Activated CD4-positive, CD25-positive, alpha-beta regulatory T cell treated with anti-CD3 and anti-CD28 coated beads, Interleukin-2, amount 50 U/mL, for 16 hours (primary cell): Measurements from ENCODE around the gene NOS2.
"Not testable (repeated sequence)": the region's sequence is repeated elsewhere in the genome, so short reads cannot be mapped to it uniquely, and the experiment has no call there.

Experiments
- DNase-seq: peaks from one replicate; pipeline ENCODE4 v3.0.0-alpha.2; 2020; ENCODE audit warnings: low read depth, low spot score

Gene NOS2

DNA sequence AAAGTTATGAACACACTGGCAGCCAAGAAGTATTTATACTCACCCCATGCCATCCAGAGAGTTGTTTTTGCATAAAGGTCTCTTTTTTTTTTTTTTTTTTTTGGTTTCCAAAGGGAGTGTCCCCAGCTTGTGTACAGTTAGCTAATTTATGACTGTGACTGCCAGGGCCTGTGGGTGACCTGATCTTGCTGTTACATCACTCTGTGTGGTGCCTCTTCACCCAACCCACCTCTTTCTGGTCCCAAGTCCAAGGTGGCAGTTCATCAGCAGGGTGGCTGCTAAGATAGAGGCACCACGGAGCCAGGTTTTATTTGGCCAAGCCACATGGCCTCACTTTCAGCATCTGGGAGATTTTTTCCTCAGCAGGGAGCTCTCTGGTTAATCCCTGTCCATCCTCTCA lies at the start of gene NOS2:
Gene NOS2 (minus strand): TSS at position 8 of the 400 bp plus-strand sequence. CDS start 1,720 bp downstream, outside the sequence.
- DNase-seq = no peak

DNA sequence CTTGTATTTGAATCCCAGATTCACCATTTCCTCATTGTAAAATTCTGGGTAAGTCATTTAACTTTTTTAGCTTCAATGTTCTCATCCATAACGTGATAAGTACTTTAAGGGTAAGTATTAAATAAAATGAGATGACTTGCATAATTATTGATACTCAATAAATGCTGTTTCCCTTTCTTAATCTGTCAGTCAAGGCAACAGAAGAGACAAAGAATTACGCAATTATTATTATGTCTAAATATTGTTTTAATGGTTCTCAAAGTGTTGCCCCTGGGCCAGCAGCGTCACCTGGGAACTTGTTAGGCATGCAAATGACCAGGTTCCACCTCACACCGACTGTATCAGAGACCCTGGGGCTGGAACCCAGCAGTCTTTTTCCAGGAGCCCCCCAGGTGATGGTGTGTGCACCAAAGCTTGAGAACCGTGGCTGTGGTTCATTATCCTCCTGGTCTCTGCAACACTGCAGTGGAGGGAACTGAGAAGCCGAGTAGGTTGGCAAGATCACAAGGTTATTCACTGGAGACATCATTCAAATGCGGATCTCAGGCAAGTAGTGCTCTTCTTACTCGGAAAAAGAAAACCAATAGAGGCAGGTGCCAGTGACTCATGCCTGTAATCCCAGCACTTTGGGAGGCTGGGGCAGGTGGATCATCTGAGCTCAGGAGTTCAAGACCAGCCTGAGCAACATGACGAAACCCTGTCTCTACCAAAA lies 49.3 kb upstream of the NOS2 start:
- DNase-seq = no peak

- DNase-seq = no peak
Measured at GRCh38 chr17:27848931-27849330, 48.6 kb upstream of the NOS2 start.

- not testable (repeated sequence) for DNase-seq
Measured at GRCh38 chr17:27846808-27847307, 46.5 kb upstream of the NOS2 start.

DNA sequence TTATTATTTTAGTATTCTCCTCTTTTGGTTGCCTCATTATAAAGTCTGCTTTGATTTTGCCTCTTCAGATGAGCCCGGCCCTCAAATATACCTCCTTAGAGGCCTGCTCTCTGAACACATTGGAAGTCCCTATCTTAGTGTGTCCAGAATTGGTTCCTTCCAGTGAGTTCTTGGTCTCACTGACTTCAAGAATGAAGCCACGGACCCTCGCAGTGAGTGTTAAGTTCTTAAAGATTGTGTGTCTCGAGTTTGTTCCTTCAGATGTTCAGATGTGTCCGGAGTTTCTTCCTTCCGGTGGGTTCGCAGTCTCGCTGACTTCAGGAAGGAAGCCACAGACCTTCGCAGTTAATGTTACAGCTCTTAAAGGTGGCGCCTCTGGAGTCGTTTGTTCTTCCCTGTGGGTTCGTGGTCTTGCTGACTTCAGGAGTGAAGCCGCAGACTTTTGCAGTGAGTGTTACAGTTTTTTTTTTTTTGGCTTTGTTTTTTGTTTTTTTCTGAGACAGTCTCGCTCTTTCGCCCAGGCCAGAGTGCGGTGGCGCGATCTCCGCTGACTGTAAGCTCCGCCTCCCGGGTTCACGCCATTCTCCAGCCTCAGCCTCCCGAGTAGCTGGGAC lies 45.8 kb upstream of the NOS2 start:
- no peak for DNase-seq

GRCh38 chr17:27845264-27846041 lies 45.1 kb upstream of the NOS2 start:
- DNase-seq = no peak

DNA sequence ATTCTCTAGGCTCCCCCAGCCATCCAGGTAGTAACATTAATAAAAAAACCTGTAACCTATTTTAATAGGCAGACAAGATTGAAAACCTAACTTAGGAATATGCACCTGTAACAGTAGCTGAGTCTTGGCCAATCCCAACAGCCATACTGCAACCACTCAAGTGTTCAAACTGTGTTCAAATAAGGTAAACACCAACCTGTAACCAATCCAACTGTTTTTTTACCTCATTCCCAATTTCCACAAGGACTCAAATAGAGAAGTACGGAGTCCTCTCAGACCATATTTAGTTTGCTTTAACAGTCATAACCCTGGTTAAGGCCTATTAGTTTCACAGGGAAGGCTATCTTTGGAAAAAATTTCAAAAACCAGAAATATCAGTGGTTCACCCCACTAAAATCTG lies 40.4 kb upstream of the NOS2 start:
- DNase-seq = no peak

DNA sequence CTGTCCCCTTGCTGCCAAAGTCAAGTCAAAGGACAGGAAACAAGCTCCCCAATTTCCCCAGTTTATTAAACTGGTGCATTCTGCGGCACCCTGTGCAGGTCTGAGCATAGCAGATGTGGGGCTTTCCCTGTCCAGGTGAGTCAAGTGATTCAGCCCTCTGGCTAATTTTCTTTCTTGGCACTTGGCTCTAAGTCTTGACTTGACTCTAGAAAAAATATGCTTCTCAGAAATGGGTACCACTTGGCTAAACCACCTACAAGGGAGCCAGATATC lies 40.0 kb upstream of the NOS2 start:
- not testable (repeated sequence) for DNase-seq

DNA sequence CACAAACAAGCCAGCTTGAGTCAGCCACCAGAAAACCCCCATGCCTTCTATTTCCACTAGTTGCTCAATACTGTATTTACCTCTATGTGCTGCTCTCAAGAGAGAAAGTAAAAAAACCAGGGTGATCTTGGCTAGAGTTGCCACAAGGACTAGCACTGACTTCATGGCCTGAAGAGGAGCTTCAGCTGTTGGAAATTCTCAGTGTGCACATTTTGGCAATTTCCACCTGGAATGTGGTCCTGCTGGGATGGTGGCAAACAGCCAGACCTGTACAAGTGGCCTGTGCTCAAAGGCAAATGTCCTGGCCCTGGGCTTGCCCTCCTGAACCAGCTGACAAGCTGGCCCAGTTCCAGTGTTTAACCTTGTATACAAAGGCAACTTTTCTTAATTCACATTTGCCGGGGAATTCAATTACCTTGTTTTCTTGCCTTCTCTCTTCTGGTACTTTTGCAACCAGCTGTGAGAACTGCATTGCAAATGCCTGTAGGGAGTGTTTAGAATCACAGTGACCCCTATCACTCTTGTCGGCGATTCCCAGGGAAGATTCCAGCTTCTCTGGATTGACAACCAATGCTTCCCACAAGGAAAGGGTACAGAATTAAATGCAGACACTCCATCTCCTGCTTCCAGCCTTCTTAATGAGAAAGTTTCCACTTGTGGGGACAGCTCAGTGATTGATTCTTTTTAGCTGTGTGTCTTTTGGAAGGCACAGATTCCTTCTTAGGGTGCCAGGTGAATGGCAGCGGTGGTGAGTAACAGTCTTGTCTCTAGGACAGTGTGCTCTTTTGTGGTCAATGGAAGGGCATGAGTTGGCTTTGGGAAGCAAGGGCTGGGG lies 39.5 kb upstream of the NOS2 start:
- DNase-seq = not testable (repeated sequence)

DNA sequence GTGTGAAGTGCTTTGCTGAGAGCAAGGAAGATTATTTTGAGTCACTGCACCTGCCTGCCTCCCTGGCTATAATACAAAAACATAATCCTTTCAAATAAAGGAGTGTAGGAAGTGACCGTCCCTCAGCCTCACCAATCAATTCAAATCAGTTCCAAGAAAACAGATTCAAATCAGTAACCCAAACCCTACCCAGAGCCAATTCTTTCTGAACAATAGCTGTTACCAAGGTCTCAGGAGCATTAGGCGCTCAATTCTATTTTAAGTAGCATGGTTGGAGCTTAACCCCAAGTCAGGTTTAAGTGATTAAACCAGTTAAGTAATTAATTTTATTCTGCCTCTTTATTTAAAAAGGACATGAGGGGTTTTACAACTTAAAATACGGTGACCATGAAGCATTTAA lies 38.3 kb upstream of the NOS2 start:
- DNase-seq = not testable (repeated sequence)

GRCh38 chr17:27837769-27838168 lies 37.4 kb upstream of the NOS2 start:
- not testable (repeated sequence) for DNase-seq

DNA sequence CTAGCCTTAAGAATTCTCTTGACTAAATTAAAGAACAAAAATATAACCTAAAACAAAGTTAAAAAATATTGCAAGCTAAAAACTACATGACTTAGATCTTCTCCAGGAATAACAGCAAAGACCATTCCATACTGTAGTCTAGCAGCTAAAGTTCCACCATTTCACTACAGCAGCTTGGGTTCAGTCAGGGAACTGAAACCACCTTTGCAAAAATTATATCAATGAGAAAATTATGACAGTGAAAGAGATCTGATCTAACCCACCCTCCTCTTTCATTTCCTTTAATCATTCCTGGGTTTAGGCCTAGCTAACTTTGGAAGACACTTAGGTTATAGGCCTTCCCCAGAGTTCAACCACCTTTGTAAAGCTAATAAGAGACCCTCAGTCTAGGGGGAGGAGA lies 36.3 kb upstream of the NOS2 start:
- no peak for DNase-seq

DNA sequence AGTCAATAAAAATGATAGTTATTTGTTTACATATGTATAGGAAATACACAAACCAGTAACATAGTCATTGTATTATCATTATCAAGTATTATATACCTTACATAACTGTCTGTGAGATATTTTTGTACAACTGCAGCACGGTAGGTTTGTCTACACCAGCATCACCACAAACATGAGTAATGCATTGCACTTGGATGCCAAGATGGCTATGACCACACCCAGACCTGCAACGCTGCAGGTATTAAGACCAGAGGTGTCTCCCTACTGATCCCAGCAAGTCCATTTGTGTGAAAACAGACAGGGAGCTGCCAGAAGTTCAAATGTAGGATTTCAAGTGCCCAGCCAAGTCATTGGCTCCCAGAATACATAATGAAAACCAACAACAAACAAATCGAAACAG lies 34.2 kb upstream of the NOS2 start:
- DNase-seq = no peak

DNA sequence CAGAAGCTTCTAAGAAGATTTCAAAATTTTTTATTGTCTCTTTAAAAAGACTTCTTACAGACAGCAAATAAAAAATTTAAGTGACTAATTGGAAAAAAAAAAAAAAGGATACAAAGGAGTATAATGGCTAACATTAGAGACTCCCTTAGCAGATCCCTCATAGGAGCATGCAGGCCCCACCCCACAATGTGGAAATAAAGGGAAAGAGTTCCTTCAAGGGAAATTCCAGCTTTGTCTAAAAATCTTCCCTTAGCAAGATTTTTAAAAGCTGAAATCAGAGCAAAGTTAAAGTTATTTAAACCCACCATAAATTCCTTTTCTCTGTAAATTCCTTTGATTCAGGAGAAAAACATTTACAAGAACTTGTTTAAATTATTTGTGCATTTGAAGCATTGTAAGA lies 32.5 kb upstream of the NOS2 start:
- DNase-seq = no peak

- not testable (repeated sequence) for DNase-seq
Measured at GRCh38 chr17:27829888-27830287, 29.6 kb upstream of the NOS2 start.

GRCh38 chr17:27829143-27829711 lies 28.9 kb upstream of the NOS2 start:
- not testable (repeated sequence) for DNase-seq

GRCh38 chr17:27825459-27825858 lies 25.1 kb upstream of the NOS2 start:
- DNase-seq = no peak

DNA sequence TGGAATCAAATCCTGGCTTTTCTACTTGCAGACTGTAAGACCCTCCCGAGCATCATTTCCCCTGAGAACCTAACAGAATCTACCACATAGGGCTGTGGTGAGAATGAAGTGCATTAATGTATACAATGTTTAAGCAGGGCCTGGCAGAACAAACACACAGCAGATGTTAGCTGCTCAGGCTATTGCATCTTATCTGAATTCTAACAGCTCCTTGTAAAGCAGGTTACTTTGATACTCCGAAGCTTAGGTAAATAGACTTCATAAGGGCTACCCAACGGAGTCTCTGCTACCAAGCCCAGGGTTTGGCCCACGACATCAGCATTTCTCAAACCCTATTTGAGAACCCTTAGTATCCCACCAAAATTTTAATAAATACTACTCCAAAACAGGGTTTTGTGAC lies 24.4 kb upstream of the NOS2 start:
- no peak for DNase-seq

DNA sequence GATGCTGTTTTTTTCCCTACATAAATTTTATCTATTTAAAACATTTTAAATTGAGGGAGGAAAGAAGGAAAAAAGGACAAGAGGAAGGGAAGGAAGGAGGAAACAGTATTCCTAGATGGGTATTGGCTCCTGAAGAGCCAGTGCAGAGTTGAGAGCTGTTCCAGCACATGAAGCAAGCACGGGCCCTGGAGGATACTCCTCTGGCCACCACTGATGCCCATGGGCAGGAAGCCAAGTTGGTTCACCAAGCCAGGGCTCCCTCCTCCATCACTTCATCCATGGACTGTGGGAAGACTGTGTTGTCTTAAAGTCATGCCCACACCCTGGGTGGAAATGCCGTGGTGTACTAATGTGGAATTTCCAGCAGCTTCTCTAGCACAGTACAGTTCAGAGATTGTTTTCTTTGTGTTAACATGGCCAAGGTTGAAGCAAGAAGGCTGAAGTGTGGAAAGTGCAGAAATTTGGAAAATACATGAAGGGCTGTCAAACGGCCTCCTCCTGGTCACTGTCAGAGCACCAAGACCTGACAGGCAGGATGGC lies 23.9 kb upstream of the NOS2 start:
- no peak for DNase-seq

- not testable (repeated sequence) for DNase-seq
Measured at GRCh38 chr17:27822108-27822507, 21.8 kb upstream of the NOS2 start.

GRCh38 chr17:27821318-27821717 lies 21.0 kb upstream of the NOS2 start:
- DNase-seq = no peak
